Large intestine (tissue), 3 donors: ENCODE results near the gene RNASE11. TPM values are rescaled to one million over a fixed set of nuclear protein-coding genes. Genes with fewer than 3 reads are reported as not detected.
A peak's percentile ranks its signal among the peaks of the same experiment; 100 is the strongest.
"Not testable (repeated sequence)": the region's sequence is repeated elsewhere in the genome, so short reads cannot be mapped to it uniquely, and the experiment has no call there.

Experiments
- DNase-seq, 2 donors: peaks; one replicate each; pipeline versions ENCODE4 v3.0.0 to v3.0.0-alpha.2; 2013
- H3K27ac ChIP-seq: one replicate; pipeline ENCODE4 v1.5.1; 2013; ENCODE audit warnings: low read length
- H3K27me3 ChIP-seq: 2 replicates; pipeline ENCODE4 v1.6.1; 2013; ENCODE audit warnings: low read length; ENCODE audit not compliant: control insufficient read depth, insufficient read depth
- H3K36me3 ChIP-seq: 2 replicates; pipeline ENCODE4 v1.6.1; 2013; ENCODE audit warnings: low read length; ENCODE audit not compliant: control insufficient read depth, insufficient read depth
- H3K4me1 ChIP-seq: one replicate; pipeline ENCODE4 v1.6.1; 2013; ENCODE audit warnings: low read length; ENCODE audit not compliant: control insufficient read depth, insufficient read depth
- H3K4me3 ChIP-seq: one replicate; pipeline ENCODE4 v1.5.1; 2013; ENCODE audit warnings: low read length
- H3K9me3 ChIP-seq: one replicate; pipeline ENCODE4 v1.6.1; 2013; ENCODE audit warnings: mild to moderate bottlenecking, low read depth, low read length, moderate library complexity; ENCODE audit not compliant: control insufficient read depth
- WGBS: methylation state at CpG from one replicate; pipeline ENCODE4 v1.1.5; 2013; ENCODE audit warnings: low lambda C conversion rate; ENCODE audit not compliant: insufficient coverage; 5-methylcytosine and 5-hydroxymethylcytosine counted together
- polyA plus RNA-seq: library from polyadenylated mRNA; unstranded; fragments of 120-200 nt; gene quantifications from one replicate; pipeline ENCODE4 v1.2.1, GENCODE V29; 2013

The RNASE11 gene
- polyA plus RNA-seq, 1 donor = not detected

DNA sequence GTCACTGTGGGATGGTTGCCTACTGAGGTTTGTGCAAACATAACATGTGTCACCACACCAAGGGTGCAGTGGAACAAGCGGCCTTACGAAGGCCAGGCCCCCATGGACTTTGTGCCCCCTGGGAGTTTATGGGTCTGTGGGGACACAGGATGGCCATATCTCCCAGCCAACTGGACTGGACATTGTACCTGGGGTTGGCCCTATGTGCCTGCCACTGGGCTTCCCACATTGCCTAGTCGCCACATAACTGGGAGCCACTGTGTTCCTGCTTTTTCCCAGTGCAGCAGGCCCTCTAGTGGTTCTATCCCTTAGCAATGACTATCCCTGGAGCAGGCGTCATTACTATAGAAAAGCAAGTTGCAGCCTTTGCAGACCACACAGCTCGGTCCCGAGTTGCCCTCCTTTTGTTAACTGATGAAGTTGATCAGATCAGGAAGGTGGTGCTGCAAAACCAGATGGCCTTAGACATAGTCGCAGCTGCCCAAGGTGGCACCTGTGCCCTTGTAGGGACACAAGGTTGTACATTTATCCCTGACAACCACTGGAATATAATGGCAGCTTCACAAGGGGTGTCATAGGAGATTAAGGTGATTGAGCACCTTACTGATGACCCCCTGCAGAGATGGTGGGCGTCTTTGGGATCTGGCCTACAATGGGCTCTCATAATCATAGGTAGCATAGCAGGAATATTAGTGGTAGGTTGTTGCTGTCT, 18.5 kb upstream of the RNASE11 start:
- Histone ChIP-seq H3K27ac (peak overlapping the region; percentile 55), H3K36me3 (no peaks in the 10 kb centered on the region), H3K9me3 (no peaks in the 10 kb centered on the region), H3K4me3 (no peak overlapping the region), H3K4me1 (peaks cover 11% of the 10 kb centered on the region), H3K27me3 (no peaks in the 10 kb centered on the region)
- WGBS = no CpG with 5 or more reads among the region's 8 CpGs
- DNase-seq = peak; percentile 90 to 94

DNA sequence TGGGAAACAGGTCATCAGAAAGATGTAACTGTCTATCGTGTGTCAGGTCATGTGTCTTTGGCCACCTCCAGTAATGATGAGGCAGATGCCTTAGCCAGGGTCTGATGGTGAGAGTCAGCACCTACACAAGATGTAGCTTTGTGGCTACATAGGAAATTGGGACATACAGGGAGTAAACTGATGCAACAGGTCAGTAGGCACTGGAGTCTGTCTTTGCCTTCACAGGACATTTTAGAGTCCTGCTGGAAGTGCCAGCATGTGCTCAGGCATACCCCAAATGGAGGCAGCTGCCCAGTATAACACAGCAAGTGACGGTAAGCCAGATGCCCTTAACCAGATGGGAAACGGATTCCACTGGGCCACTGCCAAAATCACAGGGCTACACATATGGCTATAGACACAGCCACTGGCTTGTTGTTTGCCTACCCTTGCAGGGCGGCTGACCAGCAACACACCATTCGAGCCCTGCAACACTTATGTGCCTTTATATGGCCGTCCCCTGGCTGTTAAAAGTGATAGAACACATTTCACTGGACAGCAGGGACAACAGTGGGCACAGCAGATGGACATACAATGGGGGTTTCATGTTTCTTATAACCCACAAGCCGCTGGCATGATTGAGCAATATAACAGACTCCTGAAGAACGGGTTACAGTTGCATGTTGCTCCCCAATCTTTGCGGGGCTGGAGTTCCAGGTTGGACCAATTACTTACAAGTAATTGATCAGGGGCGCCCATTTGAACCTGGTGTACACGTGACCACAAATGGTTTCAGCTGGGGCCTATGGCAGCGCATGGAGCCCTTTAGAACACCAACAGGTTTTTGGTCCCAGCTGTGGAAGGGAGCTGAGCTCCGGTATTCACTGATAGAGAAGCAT, 16.3 kb upstream of the RNASE11 start:
- Histone ChIP-seq H3K9me3 (no peaks in the 10 kb centered on the region), H3K4me3 (no peak overlapping the region), H3K27ac (no peak overlapping the region), H3K36me3 (no peaks in the 10 kb centered on the region), H3K4me1 (peaks cover 11% of the 10 kb centered on the region), H3K27me3 (no peaks in the 10 kb centered on the region)
- DNase-seq = no peak
- 20% methylated on average over 1 of the region's 13 CpGs for WGBS

DNA sequence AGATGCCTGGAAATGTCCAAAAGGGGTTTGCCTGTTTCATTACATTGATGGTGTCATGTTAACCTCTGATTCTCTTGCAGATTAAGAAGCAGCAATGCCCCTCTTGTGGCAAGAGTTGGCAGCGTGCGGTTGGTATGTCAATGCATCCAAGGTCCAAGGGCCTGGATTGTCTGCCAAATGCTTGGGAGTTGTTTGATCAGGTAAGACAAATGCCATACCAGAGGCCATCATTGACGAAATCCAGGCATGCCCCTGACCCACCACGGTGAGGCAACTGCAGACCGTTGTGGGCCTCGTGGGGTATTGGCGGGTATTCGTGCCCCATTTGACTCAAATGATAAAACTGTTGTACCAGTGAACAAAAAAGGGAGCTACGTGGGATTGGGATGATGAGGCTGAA, 14.8 kb upstream of the RNASE11 start:
- no peak overlapping the region for H3K4me3 ChIP-seq
- WGBS = no CpG with 5 or more reads among the region's 9 CpGs
- no peak overlapping the region for H3K27ac ChIP-seq
- DNase-seq = no peak
- no peaks in the 10 kb centered on the region for H3K27me3 ChIP-seq
- H3K9me3 ChIP-seq = no peaks in the 10 kb centered on the region
- H3K36me3 ChIP-seq = no peaks in the 10 kb centered on the region
- H3K4me1 ChIP-seq = peaks cover 11% of the 10 kb centered on the region

DNA sequence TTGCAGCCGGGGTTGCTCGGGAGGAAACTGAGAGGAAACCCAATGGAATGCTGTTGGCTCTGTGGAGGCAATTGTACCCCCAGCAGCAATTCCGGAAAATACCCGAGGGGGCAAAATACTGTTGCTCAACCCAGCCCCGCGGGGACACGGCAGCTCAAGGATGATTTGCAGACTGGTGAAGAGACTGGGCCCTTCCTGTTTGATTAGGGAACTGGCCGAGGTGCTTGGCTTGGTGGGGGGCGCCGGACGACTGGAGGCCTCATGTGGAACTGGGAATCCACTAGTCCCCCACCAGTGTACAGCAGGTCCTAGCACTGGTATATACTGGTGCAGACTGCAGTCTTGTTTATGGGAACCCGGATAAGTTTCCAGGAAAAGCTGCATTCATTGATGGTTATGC, 13.7 kb upstream of the RNASE11 start:
- no peak for DNase-seq
- no peaks in the 10 kb centered on the region for H3K9me3 ChIP-seq
- H3K27ac ChIP-seq = no peak overlapping the region
- no peaks in the 10 kb centered on the region for H3K36me3 ChIP-seq
- H3K4me1 ChIP-seq = peaks cover 4% of the 10 kb centered on the region
- no CpG with 5 or more reads among the region's 12 CpGs for WGBS
- H3K4me3 ChIP-seq = no peak overlapping the region
- H3K27me3 ChIP-seq = no peaks in the 10 kb centered on the region

DNA sequence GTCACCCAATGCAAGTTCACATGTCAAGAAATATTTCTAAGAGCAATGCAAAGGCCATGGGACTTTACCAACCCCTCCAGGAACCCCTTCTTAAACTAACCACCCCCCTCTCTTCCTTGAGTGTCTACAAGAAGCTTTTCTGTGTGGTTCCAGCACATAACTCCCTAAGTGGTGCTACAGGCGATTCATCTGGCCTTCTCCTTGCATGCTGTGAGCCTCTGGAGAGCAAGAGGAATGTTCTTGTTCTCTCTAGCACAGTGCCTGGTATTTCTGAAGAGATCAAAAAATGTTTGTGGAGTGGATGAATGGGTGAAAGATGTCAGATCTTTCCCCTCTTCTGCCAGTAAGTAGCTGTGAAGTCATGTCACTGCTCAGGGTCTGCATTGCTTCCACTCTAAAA, 9.3 kb upstream of the RNASE11 start:
- no CpG with 5 or more reads among the region's 1 CpG for WGBS
- no peaks in the 10 kb centered on the region for H3K36me3 ChIP-seq
- H3K4me3 ChIP-seq = no peak overlapping the region
- no peak overlapping the region for H3K27ac ChIP-seq
- no peaks in the 10 kb centered on the region for H3K4me1 ChIP-seq
- no peaks in the 10 kb centered on the region for H3K9me3 ChIP-seq
- H3K27me3 ChIP-seq = no peaks in the 10 kb centered on the region
- no peak for DNase-seq

DNA sequence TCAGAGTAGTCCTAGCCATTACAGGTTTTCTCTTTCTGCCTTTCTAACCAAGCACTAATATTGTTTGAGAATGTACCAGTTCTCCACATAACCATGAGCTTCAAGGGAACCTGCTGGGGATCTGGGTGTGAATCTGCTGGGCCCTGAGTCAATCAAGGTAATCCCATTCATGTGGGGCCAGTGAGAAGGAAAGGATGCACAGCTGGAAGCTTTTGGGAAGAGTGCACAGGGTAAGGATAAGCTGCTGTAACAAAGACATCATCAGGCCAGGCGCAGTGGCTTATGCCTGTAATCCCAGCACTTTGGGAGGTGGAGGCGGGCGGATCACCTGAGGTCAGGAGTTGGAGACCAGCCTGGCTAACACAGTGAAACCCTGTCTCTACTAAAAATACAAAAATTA, 7.9 kb upstream of the RNASE11 start:
- not testable (repeated sequence) for H3K36me3 ChIP-seq, H3K27me3 ChIP-seq, H3K9me3 ChIP-seq, H3K27ac ChIP-seq, DNase-seq, H3K4me1 ChIP-seq, H3K4me3 ChIP-seq
- no CpG with 5 or more reads among the region's 3 CpGs for WGBS

DNA sequence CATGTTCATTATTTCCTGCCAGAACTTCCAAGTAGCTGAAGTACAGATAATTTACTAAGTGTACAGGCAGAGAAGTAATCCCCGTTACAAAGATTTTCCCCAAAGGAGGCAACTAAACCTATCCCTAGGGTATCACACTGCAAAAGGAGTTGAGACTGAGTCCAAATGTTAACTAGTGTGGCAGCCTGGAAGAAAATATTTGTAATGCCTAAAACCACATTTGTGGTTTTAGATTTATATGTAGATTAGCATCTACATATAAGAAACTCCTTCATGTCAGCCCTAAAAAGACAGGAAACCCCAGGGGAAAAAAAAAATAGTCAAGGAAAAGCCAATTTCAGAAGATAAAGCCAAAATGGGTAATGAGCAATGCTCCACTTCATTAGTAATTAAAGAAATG, 4.8 kb upstream of the RNASE11 start:
- H3K4me3 ChIP-seq = no peak overlapping the region
- DNase-seq = no peak
- 80% methylated on average over 1 of the region's 1 CpG for WGBS

DNA sequence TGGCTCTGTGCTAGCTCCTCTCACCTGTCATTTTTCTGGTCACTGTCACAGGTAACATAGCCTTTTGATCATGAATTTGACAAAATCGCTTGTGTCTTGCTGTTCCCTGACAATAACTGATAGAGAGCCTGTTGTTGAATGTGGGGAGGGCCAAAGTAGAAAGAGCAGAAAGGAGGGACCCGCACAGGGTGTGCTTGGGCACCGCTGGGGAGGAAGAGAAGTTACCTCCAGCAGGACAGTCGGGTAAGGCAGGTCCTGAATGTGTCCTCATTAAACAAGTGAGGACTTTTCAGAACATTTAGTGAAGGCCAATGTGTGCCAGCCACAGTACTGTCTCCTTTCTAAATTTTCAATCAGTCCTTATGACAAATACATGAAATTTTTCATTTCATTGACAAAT, 3.4 kb upstream of the RNASE11 start, which contains the start of gene RNASE12:
Gene RNASE12 (minus strand): TSS at position 142 of the 400 bp plus-strand sequence. CDS start 653 bp downstream, outside the sequence.
- Histone ChIP-seq H3K27ac (no peak within 1 kb of the TSS), H3K27me3 (peaks cover 5% of the 10 kb centered on the region), H3K36me3 (no peaks in the 10 kb centered on the region), H3K4me1 (no peaks in the 10 kb centered on the region), H3K9me3 (no peaks in the 10 kb centered on the region), H3K4me3 (no peak within 1 kb of the TSS)
- 90% methylated on average over 2 of the region's 4 CpGs for WGBS
- DNase-seq = no peak

More for the DNA sequence above, 4.8 kb upstream of the RNASE11 start:
- Histone ChIP-seq H3K9me3 (no peaks in the 10 kb centered on the region), H3K4me1 (no peaks in the 10 kb centered on the region), H3K27ac (no peak overlapping the region), H3K36me3 (no peaks in the 10 kb centered on the region), H3K27me3 (peaks cover 5% of the 10 kb centered on the region)

DNA sequence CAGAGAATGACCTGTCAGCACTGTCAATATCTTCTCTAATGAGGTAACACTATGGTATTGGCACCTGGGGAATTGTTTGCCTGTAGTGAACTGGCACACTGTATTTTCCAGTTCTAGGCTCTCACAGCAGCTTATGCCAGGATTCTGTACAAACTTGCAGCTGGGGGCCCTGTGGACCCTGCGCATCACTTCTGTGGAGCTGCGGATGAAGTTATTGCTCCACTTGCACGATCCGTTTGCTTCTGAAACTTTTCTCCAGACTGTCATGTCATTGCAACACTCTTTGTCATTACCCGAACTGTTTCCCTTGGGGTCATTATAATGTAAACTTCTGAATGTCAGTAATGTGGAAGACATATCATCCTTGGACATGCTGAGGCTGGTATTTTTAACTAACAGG, 3.9 kb downstream of the RNASE11 start:
- 80% methylated on average over 1 of the region's 5 CpGs for WGBS

DNA sequence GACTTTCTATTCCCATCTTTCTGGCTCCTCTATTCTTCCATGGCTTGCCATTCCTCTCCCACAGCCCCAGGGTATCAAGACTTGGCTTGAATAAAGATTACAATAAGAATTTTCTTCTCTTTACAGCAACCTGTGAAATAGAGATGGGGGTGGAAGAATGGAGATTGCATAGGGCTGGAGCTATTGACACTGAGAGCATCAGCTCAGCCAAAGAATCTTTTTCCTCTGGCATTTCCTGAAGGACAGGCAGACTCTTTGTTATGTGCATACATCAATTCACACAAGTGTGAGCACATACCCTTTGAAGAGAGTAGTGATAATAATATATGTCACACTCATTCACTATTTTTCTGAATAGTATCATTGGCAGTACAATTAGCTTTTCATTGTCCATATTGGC, 4.7 kb downstream of the RNASE11 start:
- H3K27ac ChIP-seq = no peak overlapping the region
- H3K4me1 ChIP-seq = no peaks in the 10 kb centered on the region
- H3K4me3 ChIP-seq = no peak overlapping the region
- peaks cover 3% of the 10 kb centered on the region for H3K27me3 ChIP-seq
- DNase-seq = no peak
- no peaks in the 10 kb centered on the region for H3K9me3 ChIP-seq
- no peaks in the 10 kb centered on the region for H3K36me3 ChIP-seq

More for the DNA sequence above, 3.9 kb downstream of the RNASE11 start:
- no peaks in the 10 kb centered on the region for H3K9me3 ChIP-seq
- peaks cover 3% of the 10 kb centered on the region for H3K27me3 ChIP-seq
- DNase-seq = no peak
- H3K27ac ChIP-seq = no peak overlapping the region
- no peaks in the 10 kb centered on the region for H3K4me1 ChIP-seq
- H3K36me3 ChIP-seq = no peaks in the 10 kb centered on the region
- H3K4me3 ChIP-seq = no peak overlapping the region
